ENCODE measurements around the gene BRS3.

- TF ChIP-seq, protein P1, sequence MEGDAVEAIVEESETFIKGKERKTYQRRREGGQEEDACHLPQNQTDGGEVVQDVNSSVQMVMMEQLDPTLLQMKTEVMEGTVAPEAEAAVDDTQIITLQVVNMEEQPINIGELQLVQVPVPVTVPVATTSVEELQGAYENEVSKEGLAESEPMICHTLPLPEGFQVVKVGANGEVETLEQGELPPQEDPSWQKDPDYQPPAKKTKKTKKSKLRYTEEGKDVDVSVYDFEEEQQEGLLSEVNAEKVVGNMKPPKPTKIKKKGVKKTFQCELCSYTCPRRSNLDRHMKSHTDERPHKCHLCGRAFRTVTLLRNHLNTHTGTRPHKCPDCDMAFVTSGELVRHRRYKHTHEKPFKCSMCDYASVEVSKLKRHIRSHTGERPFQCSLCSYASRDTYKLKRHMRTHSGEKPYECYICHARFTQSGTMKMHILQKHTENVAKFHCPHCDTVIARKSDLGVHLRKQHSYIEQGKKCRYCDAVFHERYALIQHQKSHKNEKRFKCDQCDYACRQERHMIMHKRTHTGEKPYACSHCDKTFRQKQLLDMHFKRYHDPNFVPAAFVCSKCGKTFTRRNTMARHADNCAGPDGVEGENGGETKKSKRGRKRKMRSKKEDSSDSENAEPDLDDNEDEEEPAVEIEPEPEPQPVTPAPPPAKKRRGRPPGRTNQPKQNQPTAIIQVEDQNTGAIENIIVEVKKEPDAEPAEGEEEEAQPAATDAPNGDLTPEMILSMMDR (tag by site-specific recombination; IDR thresholded peaks at IDR 0.05), result no peak
- no peak for TF ChIP-seq ZNF214 (tag by site-specific recombination; IDR thresholded peaks at IDR 0.05; ENCODE audit: borderline replicate concordance)
- TF ChIP-seq ZNF660 (tag by site-specific recombination; IDR thresholded peaks at IDR 0.05), result no peak
- 0 out of 2 replicates have a peak, but pooled peaks have one; percentile 31 for TF ChIP-seq ZNF2 (tag by site-specific recombination; IDR thresholded peaks at IDR 0.05)
- no peak for TF ChIP-seq ZNF394 (tag by site-specific recombination; IDR thresholded peaks at IDR 0.05; ENCODE audit: borderline replicate concordance)
- no peak for TF ChIP-seq ZBTB49 (tag by site-specific recombination; IDR thresholded peaks at IDR 0.05; ENCODE audit: low read depth)
- TF ChIP-seq ZNF558 (tag by site-specific recombination; IDR thresholded peaks at IDR 0.05), result no peak
Observed at GRCh38 chrX:136497556-136498052, 9.9 kb downstream of the BRS3 start, which contains the start of gene HTATSF1.

Measured in HEK293 (cell line).